ENCODE data around the gene DNAJC3. TPM values are rescaled to one million over a fixed set of nuclear protein-coding genes. Genes with fewer than 3 reads are reported as not detected.

DNAJC3 gene, protein sequence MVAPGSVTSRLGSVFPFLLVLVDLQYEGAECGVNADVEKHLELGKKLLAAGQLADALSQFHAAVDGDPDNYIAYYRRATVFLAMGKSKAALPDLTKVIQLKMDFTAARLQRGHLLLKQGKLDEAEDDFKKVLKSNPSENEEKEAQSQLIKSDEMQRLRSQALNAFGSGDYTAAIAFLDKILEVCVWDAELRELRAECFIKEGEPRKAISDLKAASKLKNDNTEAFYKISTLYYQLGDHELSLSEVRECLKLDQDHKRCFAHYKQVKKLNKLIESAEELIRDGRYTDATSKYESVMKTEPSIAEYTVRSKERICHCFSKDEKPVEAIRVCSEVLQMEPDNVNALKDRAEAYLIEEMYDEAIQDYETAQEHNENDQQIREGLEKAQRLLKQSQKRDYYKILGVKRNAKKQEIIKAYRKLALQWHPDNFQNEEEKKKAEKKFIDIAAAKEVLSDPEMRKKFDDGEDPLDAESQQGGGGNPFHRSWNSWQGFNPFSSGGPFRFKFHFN
- 6.6 TPM for polyA plus RNA-seq (2012; ENCODE audit: insufficient read depth, insufficient read length, low read depth)

DNA sequence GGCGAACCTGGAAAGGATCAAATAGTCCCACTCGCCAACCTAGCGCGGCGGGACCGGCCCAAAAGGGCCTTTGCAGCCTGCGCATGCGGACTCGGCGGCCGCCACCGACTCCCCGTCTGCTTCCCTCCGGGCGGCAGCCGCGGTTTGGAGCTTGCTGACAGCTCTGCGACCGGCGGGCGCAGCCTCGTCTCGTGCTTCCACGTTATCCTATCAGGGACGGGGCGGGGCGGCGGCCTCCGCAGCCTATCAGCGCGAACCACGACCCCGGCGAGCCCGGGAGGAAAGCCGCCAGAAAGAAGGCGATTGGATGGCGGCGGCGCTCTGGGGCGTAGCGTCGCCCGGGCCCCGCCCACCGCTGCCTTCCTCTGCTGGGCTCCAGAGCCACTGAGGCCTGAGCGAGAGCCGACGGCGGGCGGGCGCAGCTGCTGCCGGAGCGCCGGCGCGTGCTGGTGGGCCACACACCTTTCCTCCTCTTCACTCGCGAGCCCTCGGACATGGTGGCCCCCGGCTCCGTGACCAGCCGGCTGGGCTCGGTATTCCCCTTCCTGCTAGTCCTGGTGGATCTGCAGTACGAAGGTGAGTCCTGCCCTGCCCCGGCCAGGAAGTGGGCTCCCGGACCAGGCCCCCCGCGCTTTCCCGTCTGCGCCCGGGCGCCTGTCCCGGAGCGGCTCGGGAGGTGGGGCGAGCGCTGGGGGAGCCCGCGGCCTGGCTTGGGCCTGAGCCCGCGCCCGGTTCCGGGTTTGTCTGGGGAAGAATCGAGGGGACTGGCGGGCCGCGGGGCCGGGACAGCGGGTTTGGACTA, at the start of gene DNAJC3:
Gene DNAJC3 (plus strand): TSS at position 378 of the 802 bp plus-strand sequence. CDS start 117 bp downstream, at position 495.
- TF ChIP-seq, protein P1, sequence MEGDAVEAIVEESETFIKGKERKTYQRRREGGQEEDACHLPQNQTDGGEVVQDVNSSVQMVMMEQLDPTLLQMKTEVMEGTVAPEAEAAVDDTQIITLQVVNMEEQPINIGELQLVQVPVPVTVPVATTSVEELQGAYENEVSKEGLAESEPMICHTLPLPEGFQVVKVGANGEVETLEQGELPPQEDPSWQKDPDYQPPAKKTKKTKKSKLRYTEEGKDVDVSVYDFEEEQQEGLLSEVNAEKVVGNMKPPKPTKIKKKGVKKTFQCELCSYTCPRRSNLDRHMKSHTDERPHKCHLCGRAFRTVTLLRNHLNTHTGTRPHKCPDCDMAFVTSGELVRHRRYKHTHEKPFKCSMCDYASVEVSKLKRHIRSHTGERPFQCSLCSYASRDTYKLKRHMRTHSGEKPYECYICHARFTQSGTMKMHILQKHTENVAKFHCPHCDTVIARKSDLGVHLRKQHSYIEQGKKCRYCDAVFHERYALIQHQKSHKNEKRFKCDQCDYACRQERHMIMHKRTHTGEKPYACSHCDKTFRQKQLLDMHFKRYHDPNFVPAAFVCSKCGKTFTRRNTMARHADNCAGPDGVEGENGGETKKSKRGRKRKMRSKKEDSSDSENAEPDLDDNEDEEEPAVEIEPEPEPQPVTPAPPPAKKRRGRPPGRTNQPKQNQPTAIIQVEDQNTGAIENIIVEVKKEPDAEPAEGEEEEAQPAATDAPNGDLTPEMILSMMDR (IDR thresholded peaks at IDR 0.05; ENCODE audit: low read depth, low read length): no peak
- peak; percentile 99 for DNase-seq
- Histone ChIP-seq H3K36me3 (no peaks in the 10 kb centered on the region), H3K4me3 (ENCODE audit: low read depth, low read length) (peak within 1 kb of the TSS; percentile 98), H3K4me1 (no peaks in the 10 kb centered on the region), H3K27me3 (no peaks in the 10 kb centered on the region), H3K9me3 (no peaks in the 10 kb centered on the region)

DNA sequence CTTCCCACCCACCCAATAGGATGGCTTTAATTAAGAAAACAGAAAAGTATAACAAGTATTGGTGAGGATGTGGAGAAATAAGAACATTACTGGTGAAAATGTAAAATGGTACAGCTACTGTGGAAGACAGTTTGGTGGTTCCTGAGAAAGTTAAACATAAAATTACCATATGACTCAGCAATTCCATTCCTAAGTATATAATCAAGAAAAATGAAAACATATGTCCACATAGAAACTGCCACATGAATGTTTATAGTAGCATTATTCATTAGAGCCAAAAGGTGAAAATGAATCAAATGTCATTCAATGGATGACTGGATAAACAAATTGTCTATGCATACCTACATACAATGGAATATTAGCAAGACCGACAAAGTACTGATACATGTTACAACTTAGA, 49.3 kb upstream of the DNAJC3 start:
- Histone ChIP-seq H3K4me1 (no peaks in the 10 kb centered on the region), H3K27me3 (no peaks in the 10 kb centered on the region), H3K4me3 (ENCODE audit: low read depth, low read length) (no peak overlapping the region), H3K36me3 (peaks cover 87% of the 10 kb centered on the region), H3K9me3 (no peaks in the 10 kb centered on the region)
- TF ChIP-seq, protein P1 (IDR thresholded peaks at IDR 0.05; ENCODE audit: low read depth, low read length): no peak
- no peak for DNase-seq

DNA sequence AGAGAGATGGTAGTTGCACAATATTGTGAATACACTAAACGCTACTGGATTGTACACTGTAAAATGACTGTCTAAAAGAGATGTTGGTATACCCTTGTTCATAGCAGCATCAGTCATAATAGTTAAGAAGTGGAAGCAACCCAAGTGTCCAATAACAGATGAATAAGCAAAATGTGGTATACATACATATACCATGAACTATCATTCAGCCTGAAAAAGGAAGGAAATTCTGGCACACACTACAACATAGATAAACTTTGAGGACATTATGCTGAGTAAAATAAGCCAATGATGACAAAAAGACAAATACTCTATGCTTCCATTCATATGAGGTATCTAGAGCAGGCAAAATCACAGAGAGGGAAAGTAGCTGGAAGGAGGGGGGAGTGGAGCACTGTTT, 48.5 kb upstream of the DNAJC3 start:
- peaks cover 87% of the 10 kb centered on the region for H3K36me3 ChIP-seq
- no peaks in the 10 kb centered on the region for H3K9me3 ChIP-seq
- TF ChIP-seq, protein P1 (IDR thresholded peaks at IDR 0.05; ENCODE audit: low read depth, low read length): no peak
- DNase-seq: no peak
- no peak overlapping the region for H3K4me3 ChIP-seq (ENCODE audit: low read depth, low read length)
- no peaks in the 10 kb centered on the region for H3K4me1 ChIP-seq
- H3K27me3 ChIP-seq: no peaks in the 10 kb centered on the region

DNA sequence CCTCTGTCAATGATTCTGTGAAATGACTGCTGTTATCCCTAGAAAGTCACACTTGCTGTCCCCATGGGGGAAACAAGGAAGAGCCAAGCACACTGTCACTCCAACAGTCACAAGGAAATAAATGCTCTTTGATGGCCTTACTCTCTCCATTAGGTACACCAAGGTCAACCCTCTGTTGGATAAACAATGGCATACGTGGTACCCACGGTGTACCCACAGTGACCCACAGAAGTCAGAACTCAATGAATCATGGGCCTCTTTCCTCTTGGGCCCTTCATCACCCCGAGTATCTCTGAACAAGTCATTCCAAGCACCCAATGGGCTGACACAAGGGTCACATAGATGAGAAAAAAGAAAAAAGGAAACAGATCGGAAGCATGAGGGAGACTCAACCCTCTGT, 47.9 kb upstream of the DNAJC3 start:
- Histone ChIP-seq H3K36me3 (peaks cover 87% of the 10 kb centered on the region), H3K27me3 (no peaks in the 10 kb centered on the region), H3K4me3 (ENCODE audit: low read depth, low read length) (no peak overlapping the region), H3K4me1 (no peaks in the 10 kb centered on the region), H3K9me3 (no peaks in the 10 kb centered on the region)
- TF ChIP-seq, protein P1 (IDR thresholded peaks at IDR 0.05; ENCODE audit: low read depth, low read length): no peak
- no peak for DNase-seq

DNA sequence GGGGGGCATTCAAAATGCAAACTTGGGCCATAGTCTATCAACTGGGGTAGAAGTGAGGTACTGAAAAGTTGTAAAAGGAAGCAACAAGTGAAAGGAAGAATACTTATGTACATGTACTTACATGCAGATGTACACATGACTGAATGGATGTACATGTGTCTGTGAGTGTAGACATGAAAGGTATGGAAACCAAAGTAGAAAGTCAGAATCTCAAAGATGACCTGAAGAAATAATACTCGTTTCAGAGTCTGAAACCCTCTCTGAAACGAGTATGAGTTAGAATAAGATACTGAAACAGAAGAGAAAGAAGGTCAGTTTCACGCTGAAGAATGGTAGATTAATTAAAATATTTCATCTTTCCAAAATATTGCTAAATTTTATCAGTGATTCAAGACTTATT, 46.3 kb upstream of the DNAJC3 start:
- Histone ChIP-seq H3K4me3 (ENCODE audit: low read depth, low read length) (no peak overlapping the region), H3K4me1 (no peaks in the 10 kb centered on the region), H3K36me3 (peaks cover 89% of the 10 kb centered on the region), H3K9me3 (no peaks in the 10 kb centered on the region), H3K27me3 (no peaks in the 10 kb centered on the region)
- TF ChIP-seq, protein P1 (IDR thresholded peaks at IDR 0.05; ENCODE audit: low read depth, low read length): no peak
- no peak for DNase-seq

All from BE2C (cell line).